HEK293 (cell line): ENCODE measurements around the gene PSMD6.

Experiments
- CTCF ChIP-seq: fragments of 450-650 bp; formaldehyde crosslinking; IDR thresholded peaks from 2 replicates; pipeline ENCODE4 v1.5.1; 2016; ENCODE audit warnings: missing biosample characterization, missing genetic modification characterization
- GLIS1 ChIP-seq: fragments of 450-650 bp; formaldehyde crosslinking; IDR thresholded peaks from 2 replicates; pipeline ENCODE4 v1.5.1; 2016; ENCODE audit warnings: missing biosample characterization, missing genetic modification characterization
- KLF1 ChIP-seq: fragments of 450-650 bp; formaldehyde crosslinking; IDR thresholded peaks from 2 replicates; pipeline ENCODE4 v1.5.1; 2016; ENCODE audit warnings: missing biosample characterization, missing genetic modification characterization
- MEIS1 ChIP-seq: sonication (generic); formaldehyde crosslinking; IDR thresholded peaks from 2 replicates; pipeline ENCODE4 v1.8.1; 2022; ENCODE audit warnings: missing genetic modification reagents, mild to moderate bottlenecking, borderline replicate concordance
- SETDB1 ChIP-seq: IDR thresholded peaks from one replicate; pipeline ENCODE4 v1.6.1; 2017; ENCODE audit warnings: mild to moderate bottlenecking, low read length, moderate library complexity, mixed read lengths; ENCODE audit not compliant: insufficient read length
- TCF7L2 ChIP-seq: IDR thresholded peaks from 2 replicates; pipeline ENCODE4 v1.6.1; 2011; ENCODE audit warnings: low read depth, mild to moderate bottlenecking, inconsistent platforms, low read length, moderate library complexity, borderline replicate concordance
- TRIM28 ChIP-seq: IDR thresholded peaks from 2 replicates; pipeline ENCODE4 v1.6.1; 2011; ENCODE audit warnings: low read length, control low read depth, borderline replicate concordance
- ZBTB10 ChIP-seq: fragments of 450-650 bp; formaldehyde crosslinking; IDR thresholded peaks from 2 replicates; pipeline ENCODE4 v1.5.1; 2016; ENCODE audit warnings: missing biosample characterization, missing genetic modification characterization
- ZBTB21 ChIP-seq: fragments of 450-650 bp; formaldehyde crosslinking; IDR thresholded peaks from 2 replicates; pipeline ENCODE4 v1.5.1; 2017; ENCODE audit warnings: missing biosample characterization, missing genetic modification characterization
- ZBTB44 ChIP-seq: fragments of 450-650 bp; IDR thresholded peaks from 2 replicates; pipeline ENCODE4 v1.5.1; 2018; ENCODE audit warnings: missing biosample characterization, mild to moderate bottlenecking, missing genetic modification characterization
- ZBTB48 ChIP-seq: fragments of 450-650 bp; formaldehyde crosslinking; IDR thresholded peaks from 2 replicates; pipeline ENCODE4 v1.5.1; 2016; ENCODE audit warnings: missing biosample characterization, missing genetic modification characterization
- ZFP37 ChIP-seq: fragments of 450-650 bp; formaldehyde crosslinking; IDR thresholded peaks from 2 replicates; pipeline ENCODE4 v1.5.1; 2016; ENCODE audit warnings: missing biosample characterization, missing genetic modification characterization
- ZFP69B ChIP-seq: fragments of 450-650 bp; formaldehyde crosslinking; IDR thresholded peaks from 2 replicates; pipeline ENCODE4 v1.5.1; 2016; ENCODE audit warnings: missing biosample characterization, missing genetic modification characterization
- ZNF10 ChIP-seq: fragments of 450-650 bp; formaldehyde crosslinking; IDR thresholded peaks from 2 replicates; pipeline ENCODE4 v1.5.1; 2017; ENCODE audit warnings: missing biosample characterization, missing genetic modification characterization
- ZNF157 ChIP-seq: fragments of 450-650 bp; formaldehyde crosslinking; IDR thresholded peaks from 2 replicates; pipeline ENCODE4 v1.5.1; 2016; ENCODE audit warnings: missing biosample characterization, missing genetic modification characterization
- ZNF2 ChIP-seq: fragments of 450-650 bp; formaldehyde crosslinking; IDR thresholded peaks from 2 replicates; pipeline ENCODE4 v1.5.1; 2016; ENCODE audit warnings: missing biosample characterization, missing genetic modification characterization
- ZNF23 ChIP-seq: fragments of 450-650 bp; formaldehyde crosslinking; IDR thresholded peaks from 2 replicates; pipeline ENCODE4 v1.5.1; 2016; ENCODE audit warnings: missing biosample characterization, missing genetic modification characterization, borderline replicate concordance
- ZNF239 ChIP-seq: fragments of 450-650 bp; formaldehyde crosslinking; IDR thresholded peaks from 2 replicates; pipeline ENCODE4 v1.5.1; 2016; ENCODE audit warnings: missing biosample characterization, missing genetic modification characterization
- ZNF335 ChIP-seq: fragments of 450-650 bp; formaldehyde crosslinking; conservative IDR thresholded peaks from 2 replicates; pipeline ENCODE4 v1.5.1; 2016; ENCODE audit warnings: missing biosample characterization, missing genetic modification characterization
- ZNF350 ChIP-seq: fragments of 450-650 bp; formaldehyde crosslinking; IDR thresholded peaks from 2 replicates; pipeline ENCODE4 v1.5.0; 2017; ENCODE audit warnings: missing biosample characterization, mild to moderate bottlenecking, missing genetic modification characterization
- ZNF37A ChIP-seq: fragments of 450-650 bp; IDR thresholded peaks from 2 replicates; pipeline ENCODE4 v1.5.1; 2018; ENCODE audit warnings: missing biosample characterization, missing genetic modification characterization
- ZNF48 ChIP-seq: fragments of 450-650 bp; formaldehyde crosslinking; IDR thresholded peaks from 2 replicates; pipeline ENCODE4 v1.5.1; 2016; ENCODE audit warnings: missing biosample characterization, missing genetic modification characterization
- ZNF529 ChIP-seq: fragments of 450-650 bp; formaldehyde crosslinking; IDR thresholded peaks from 2 replicates; pipeline ENCODE4 v1.5.1; 2017; ENCODE audit warnings: missing genetic modification characterization, missing biosample characterization; ENCODE audit not compliant: insufficient replicate concordance
- ZNF580 ChIP-seq: fragments of 450-650 bp; formaldehyde crosslinking; IDR thresholded peaks from 2 replicates; pipeline ENCODE4 v1.5.1; 2016; ENCODE audit warnings: missing biosample characterization, missing genetic modification characterization
- ZNF645 ChIP-seq: fragments of 450-650 bp; formaldehyde crosslinking; IDR thresholded peaks from 2 replicates; pipeline ENCODE4; 2016; ENCODE audit warnings: missing biosample characterization, missing genetic modification characterization
- ZNF654 ChIP-seq: fragments of 450-650 bp; formaldehyde crosslinking; IDR thresholded peaks from 2 replicates; pipeline ENCODE4 v1.5.1; 2016; ENCODE audit warnings: low read depth, missing biosample characterization, missing genetic modification characterization
- ZNF670 ChIP-seq: fragments of 450-650 bp; formaldehyde crosslinking; IDR thresholded peaks from 2 replicates; pipeline ENCODE4 v1.5.1; 2016; ENCODE audit warnings: missing biosample characterization, missing genetic modification characterization, low read depth
- ZNF692 ChIP-seq: fragments of 450-650 bp; formaldehyde crosslinking; IDR thresholded peaks from 2 replicates; pipeline ENCODE4 v1.5.1; 2016; ENCODE audit warnings: missing biosample characterization, missing genetic modification characterization
- ZNF843 ChIP-seq: fragments of 450-650 bp; formaldehyde crosslinking; IDR thresholded peaks from 2 replicates; pipeline ENCODE4 v1.5.1; 2016; ENCODE audit warnings: missing biosample characterization, missing genetic modification characterization
- ZSCAN30 ChIP-seq: fragments of 450-650 bp; IDR thresholded peaks from 2 replicates; pipeline ENCODE4 v1.5.1; 2018; ENCODE audit warnings: missing biosample characterization, mild to moderate bottlenecking, missing genetic modification characterization, moderate library complexity
- ZXDB ChIP-seq: fragments of 450-650 bp; formaldehyde crosslinking; IDR thresholded peaks from 2 replicates; pipeline ENCODE4 v1.5.1; 2016; ENCODE audit warnings: missing biosample characterization, missing genetic modification characterization

PSMD6 gene

GRCh38 chr3:64023187-64023860, at the start of gene PSMD6 (continued):
- TF ChIP-seq ZNF37A (no peak), ZNF350 (tag by site-specific recombination) (no peak), ZNF239 (tag by site-specific recombination) (no peak), ZNF529 (tag by site-specific recombination) (no peak), ZNF654 (tag by site-specific recombination) (peak; percentile 22; the same call in 1 of the 2 replicates), SETDB1 (peak; percentile 70), TCF7L2 (no peak), ZBTB10 (tag by site-specific recombination) (peak; percentile 50; the same call in 1 of the 2 replicates), ZBTB48 (0 out of 2 replicates have a peak, but pooled peaks have one; percentile 25), ZNF580 (tag by site-specific recombination) (peak; percentile 78; the same call in 1 of the 2 replicates), ZNF48 (tag by site-specific recombination) (no peak), ZFP37 (peak; percentile 88), ZBTB44 (tag by site-specific recombination) (peak; percentile 12; the same call in 1 of the 2 replicates), TRIM28 (peak; percentile 64; the same call in 1 of the 2 replicates), ZNF23 (tag by site-specific recombination) (no peak), CTCF (tag by site-specific recombination) (peak; percentile 98), MEIS1 (CRISPR knock-in tag) (no peak), ZSCAN30 (tag by site-specific recombination) (0 out of 2 replicates have a peak, but pooled peaks have one; percentile 20), ZBTB21 (0 out of 2 replicates have a peak, but pooled peaks have one; percentile 26), ZNF692 (tag by site-specific recombination) (peak; percentile 74; the same call in 1 of the 2 replicates), ZNF2 (tag by site-specific recombination) (peak; percentile 83), ZNF843 (0 out of 2 replicates have a peak, but pooled peaks have one; percentile 19), ZNF335 (tag by site-specific recombination) (peak; percentile 95), ZNF10 (tag by site-specific recombination) (peak; percentile 31; the same call in 1 of the 2 replicates), ZNF157 (no peak), ZXDB (tag by site-specific recombination) (peak; percentile 80), ZFP69B (tag by site-specific recombination) (0 out of 2 replicates have a peak, but pooled peaks have one; percentile 12), KLF1 (0 out of 2 replicates have a peak, but pooled peaks have one; percentile 56), GLIS1 (tag by site-specific recombination) (peak; percentile 87), ZNF645 (tag by site-specific recombination) (no peak), ZNF670 (tag by site-specific recombination) (no peak)
